Suprapubic skin (tissue), 3 donors: ENCODE data around the gene USP40.

Experiments used
- EP300 ChIP-seq: sonication (generic); formaldehyde crosslinking; IDR thresholded peaks from one replicate; pipeline ENCODE4 v1.6.1; 2017; ENCODE audit warnings: antibody characterized with exemption
- POLR2A ChIP-seq, 2 donors: fragments of 450-650 bp; IDR thresholded peaks; one replicate each; pipeline ENCODE4 v1.6.1; 2017; ENCODE audit warnings: antibody characterized with exemption in 2 of 2, mild to moderate bottlenecking in 2 of 2, moderate library complexity in 2 of 2
- TF ChIP-seq, protein P1 (sequence below), 2 donors: fragments of 200-600 bp in 1 of 2; fragments of 450-650 bp in 1 of 2; sonication (generic) in 1 of 2; IDR thresholded peaks; one replicate each; pipeline ENCODE4 v1.5.1; 2016 to 2019; ENCODE audit warnings: antibody characterized with exemption in 2 of 2, mild to moderate bottlenecking in 1 of 2, moderate library complexity in 1 of 2

DNA sequence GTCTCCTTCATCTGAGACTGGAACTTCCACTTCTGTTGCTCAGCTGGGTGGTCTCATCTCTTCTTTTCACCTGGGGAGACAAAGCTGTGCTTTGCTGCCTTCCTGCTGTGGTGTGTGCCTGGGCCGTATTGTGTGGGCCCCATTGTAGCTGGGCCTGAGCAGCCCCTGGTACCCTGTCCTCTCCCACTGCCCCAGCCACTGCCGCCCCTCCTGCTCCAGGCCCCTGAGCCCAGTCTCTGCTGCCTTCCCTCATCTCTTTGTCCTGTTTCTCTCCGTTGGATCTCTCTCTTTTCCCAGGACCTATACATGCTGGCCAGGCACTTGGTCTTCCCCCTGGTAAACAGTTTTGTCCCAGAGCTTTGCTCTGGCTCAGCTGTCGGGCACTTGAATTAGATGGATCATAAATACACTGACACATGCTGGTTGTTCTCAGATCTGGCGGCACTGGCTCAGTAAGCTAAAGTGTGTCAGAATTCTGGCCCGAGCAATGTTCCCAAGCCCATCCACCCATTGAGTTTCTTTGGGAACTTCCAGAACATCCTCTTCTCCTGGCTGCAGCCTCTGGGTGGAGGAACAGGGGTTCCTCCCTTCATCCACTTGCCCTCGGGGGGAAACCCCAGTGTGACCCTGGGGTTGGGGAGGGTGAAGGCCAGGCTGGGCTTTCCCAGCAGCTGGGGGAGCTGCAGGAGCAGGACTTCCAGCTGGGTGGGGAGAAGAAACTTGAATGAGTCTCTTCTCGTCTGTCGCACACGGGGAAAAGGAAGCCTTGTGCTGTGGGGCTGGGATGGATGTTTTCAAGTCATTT is 113.3 kb downstream of the USP40 start:
- TF ChIP-seq POLR2A (IDR thresholded peaks at IDR 0.05) (no peak), EP300 (no peak)
- TF ChIP-seq, protein P1, sequence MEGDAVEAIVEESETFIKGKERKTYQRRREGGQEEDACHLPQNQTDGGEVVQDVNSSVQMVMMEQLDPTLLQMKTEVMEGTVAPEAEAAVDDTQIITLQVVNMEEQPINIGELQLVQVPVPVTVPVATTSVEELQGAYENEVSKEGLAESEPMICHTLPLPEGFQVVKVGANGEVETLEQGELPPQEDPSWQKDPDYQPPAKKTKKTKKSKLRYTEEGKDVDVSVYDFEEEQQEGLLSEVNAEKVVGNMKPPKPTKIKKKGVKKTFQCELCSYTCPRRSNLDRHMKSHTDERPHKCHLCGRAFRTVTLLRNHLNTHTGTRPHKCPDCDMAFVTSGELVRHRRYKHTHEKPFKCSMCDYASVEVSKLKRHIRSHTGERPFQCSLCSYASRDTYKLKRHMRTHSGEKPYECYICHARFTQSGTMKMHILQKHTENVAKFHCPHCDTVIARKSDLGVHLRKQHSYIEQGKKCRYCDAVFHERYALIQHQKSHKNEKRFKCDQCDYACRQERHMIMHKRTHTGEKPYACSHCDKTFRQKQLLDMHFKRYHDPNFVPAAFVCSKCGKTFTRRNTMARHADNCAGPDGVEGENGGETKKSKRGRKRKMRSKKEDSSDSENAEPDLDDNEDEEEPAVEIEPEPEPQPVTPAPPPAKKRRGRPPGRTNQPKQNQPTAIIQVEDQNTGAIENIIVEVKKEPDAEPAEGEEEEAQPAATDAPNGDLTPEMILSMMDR (IDR thresholded peaks at IDR 0.05) = no peak
